Activated T-cell treated with anti-CD3 and anti-CD28 coated beads, Interleukin-2, amount 50 U/mL, for 48 hours (primary cell): ENCODE results near the gene RASEF.
"Not testable (repeated sequence)": the region's sequence is repeated elsewhere in the genome, so short reads cannot be mapped to it uniquely, and the experiment has no call there.

Source experiments
- DNase-seq, 2 experiments: peaks; one replicate each; pipeline ENCODE4 v3.0.0-alpha.2; 2020

RASEF gene

GRCh38 chr9:82969291-82969690 is 93.7 kb downstream of the RASEF start:
- DNase-seq = no peak

- DNase-seq = no peak
These were observed 94.1 kb downstream of the RASEF start for GRCh38 chr9:82968816-82969215.

- DNase-seq = no peak
These were observed 94.6 kb downstream of the RASEF start for GRCh38 chr9:82968388-82968787.

DNA sequence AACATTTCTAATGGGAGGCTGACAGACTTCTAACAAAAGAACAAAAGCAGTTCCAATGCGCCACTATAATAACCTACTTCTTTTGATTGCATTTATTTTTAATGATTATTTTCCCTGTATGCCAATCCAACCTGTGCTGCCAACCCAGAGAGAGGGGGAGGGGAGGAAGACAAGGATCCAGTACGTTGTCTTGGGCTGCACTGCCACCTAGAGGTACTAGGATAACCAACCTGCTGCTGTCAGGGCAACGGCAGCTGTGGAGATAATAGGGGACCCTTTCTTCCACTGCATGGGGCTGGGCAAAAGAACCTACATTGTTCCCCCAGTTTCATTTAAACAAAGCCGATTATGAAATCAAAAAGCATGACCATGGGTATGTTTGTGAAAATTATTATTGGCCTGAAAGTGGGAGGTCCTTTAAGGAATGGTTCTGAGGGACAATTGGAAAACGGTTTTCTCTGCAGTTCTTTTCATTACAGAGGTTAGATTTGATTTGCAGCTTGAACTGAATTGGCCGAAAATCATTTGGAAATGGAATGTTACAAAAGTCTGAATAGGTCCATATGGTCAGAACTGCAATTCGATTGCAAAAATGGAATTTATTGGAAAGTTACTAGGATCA is 101.3 kb downstream of the RASEF start:
- peak; percentile 58 to 66 for DNase-seq

DNA sequence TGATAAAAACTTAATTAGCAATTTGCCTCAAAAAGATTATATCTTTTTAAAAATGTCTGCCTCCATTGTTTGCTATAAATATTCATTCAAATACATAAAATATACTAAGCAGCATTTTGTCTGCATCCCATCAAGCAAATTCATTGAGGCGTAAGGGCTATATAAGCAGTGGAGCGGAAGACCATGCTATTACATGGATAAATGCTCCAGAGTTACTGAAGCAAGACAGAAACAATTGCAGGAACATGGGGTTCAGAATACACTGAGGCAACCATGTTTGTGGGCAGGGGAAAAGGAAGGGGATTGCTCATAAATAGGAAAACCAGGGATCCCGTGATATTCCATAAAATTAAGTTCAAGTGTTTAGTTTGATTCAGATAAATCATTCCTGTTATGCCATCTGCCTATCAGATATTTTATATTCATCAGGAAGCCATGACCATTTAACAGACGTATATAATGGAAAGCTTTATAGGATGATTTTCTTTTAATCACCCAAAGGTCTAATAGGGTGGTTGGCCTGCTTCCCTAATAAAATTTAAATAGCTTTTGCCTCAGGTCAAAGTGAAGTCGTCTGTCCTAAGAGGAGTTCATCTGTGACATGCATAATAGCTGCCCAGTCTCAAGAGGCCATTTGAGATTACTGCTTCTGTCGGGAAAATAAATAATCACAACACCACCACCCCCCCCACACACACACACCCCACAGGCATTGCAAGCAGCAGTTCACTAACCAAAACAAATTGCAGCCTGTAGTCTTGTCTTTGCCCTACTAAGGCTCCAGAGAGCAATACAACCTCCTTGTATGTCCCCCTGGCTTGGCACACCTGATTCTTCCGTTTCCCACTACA is 105.2 kb downstream of the RASEF start:
- no peak for DNase-seq

DNA sequence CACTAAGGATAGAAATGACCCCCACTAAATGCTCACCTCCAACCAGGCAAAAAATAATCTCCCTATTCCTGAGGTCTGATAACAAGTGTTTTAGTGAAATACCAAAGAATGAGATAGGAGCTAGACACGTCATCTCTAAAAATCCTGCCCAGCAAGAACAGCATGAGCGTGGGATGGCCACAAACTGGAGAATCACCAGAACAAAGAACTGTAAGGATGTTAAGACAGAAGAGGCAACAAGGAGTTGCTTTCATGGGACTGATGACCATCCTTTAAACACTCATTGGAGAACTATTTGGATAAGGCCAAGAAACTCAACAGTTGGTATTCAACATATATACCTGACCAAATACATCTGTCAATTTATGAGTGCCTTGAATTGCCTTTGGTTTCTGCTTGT is 113.7 kb downstream of the RASEF start:
- no peak for DNase-seq

DNA sequence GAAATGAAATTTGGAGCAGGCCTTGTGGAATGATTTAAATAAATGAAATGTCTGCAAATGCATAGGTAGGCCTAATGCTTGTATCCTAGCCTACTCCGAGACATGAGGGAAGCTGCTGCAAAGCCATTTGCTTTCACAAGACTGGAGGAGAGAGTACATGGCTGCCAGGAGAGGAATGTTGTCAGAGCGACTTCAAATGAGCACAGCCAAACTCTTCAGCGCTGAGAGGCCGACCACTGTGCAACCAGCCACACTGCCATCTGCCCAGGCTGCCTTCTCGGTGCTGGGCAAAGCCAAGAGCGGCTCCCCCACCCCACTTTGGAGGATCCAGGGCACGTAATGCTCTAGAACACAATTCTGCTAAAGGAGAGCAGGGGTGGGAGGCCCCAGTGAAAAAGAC is 122.6 kb downstream of the RASEF start:
- DNase-seq = no peak

GRCh38 chr9:82939451-82939850 is 123.5 kb downstream of the RASEF start:
- no peak for DNase-seq

- DNase-seq = no peak
These were observed 124.3 kb downstream of the RASEF start for GRCh38 chr9:82938426-82939218.

- not testable (repeated sequence) for DNase-seq
These were observed 126.4 kb downstream of the RASEF start for GRCh38 chr9:82936561-82936960.

DNA sequence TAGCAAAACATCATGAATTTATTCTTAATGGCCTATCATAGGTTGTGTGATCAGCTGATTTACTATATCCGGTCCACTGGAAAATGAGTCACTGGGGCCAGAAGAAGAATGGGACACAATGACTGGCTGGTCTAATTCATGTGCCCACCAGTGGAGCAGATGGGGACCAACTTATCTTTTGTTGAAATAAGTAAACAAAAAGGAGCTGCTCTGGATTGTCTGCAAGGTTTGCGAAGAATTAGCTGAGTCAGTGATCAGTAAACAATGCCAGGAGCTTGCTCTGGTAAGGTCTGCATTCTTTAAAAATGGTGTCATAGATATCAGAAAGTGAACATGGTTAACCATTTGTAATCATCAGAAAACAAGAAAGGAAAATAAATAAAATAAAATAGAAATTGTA is 128.0 kb downstream of the RASEF start:
- DNase-seq = no peak

GRCh38 chr9:82934025-82934424 is 128.9 kb downstream of the RASEF start:
- DNase-seq = not testable (repeated sequence)

GRCh38 chr9:82930116-82930515 is 132.8 kb downstream of the RASEF start:
- DNase-seq = no peak
